Measurements from ENCODE around the gene ATP6V1G1. TPM values are rescaled to one million over a fixed set of nuclear protein-coding genes. Genes with fewer than 3 reads are reported as not detected.

The ATP6V1G1 gene
- total RNA-seq, 1 experiment from 2014 or later: 119 TPM

- Histone ChIP-seq H3K27ac (ENCODE audit: insufficient read length, low read depth, low read length) (no peak overlapping the region), H3K27me3 (ENCODE audit: insufficient read depth, low read length) (no peaks in the 10 kb centered on the region), H3K23ac (ENCODE audit: insufficient read length, low read depth, low read length) (no peak overlapping the region), H2BK5ac (ENCODE audit: insufficient read length, low read length) (no peak overlapping the region), H3K79me1 (ENCODE audit: insufficient read depth, low read depth, low read length, poor library complexity, severe bottlenecking) (no peaks in the 10 kb centered on the region), H3K23me2 (ENCODE audit: insufficient read length, low read depth, low read length, poor library complexity, severe bottlenecking) (no peaks in the 10 kb centered on the region), H3K56ac (ENCODE audit: insufficient read length, low read depth, low read length) (no peak overlapping the region), H2BK20ac (ENCODE audit: low read depth, low read length, poor library complexity, severe bottlenecking) (no peak overlapping the region), H3K9me3 (ENCODE audit: control insufficient read depth, low read depth, low read length) (no peaks in the 10 kb centered on the region), H4K20me1 (ENCODE audit: control insufficient read depth, insufficient read depth, insufficient read length) (no peaks in the 10 kb centered on the region), H4K8ac (replicated peaks; ENCODE audit: insufficient read length, low read depth, low read length) (no peak overlapping the region), H3K4ac (ENCODE audit: low read depth, low read length) (no peak overlapping the region), H3K79me2 (ENCODE audit: insufficient read depth, low read length) (no peaks in the 10 kb centered on the region), H3K4me2 (ENCODE audit: insufficient read depth, insufficient read length, low read length) (no peak overlapping the region), H2BK15ac (ENCODE audit: low read depth, low read length) (no peak overlapping the region), H3K14ac (ENCODE audit: insufficient read depth, low read length) (no peak overlapping the region), H2BK12ac (ENCODE audit: insufficient read length, low read depth, low read length) (no peak overlapping the region), H2BK120ac (ENCODE audit: low read depth, low read length, poor library complexity, severe bottlenecking) (no peak overlapping the region), H3K9ac (ENCODE audit: extremely low read depth, insufficient read length, low read length) (no peak overlapping the region), H2AFZ (ENCODE audit: low read length) (no peak overlapping the region), H3K18ac (ENCODE audit: insufficient read length, low read depth, low read length) (no peak overlapping the region), H4K5ac (ENCODE audit: insufficient read length, low read depth, low read length) (no peak overlapping the region), H2AK5ac (ENCODE audit: insufficient read length, low read length) (no peak overlapping the region), H4K91ac (ENCODE audit: insufficient read length, low read depth, low read length) (no peak overlapping the region), H3T11ph (ENCODE audit: low read length) (no peak overlapping the region), H3K4me1 (ENCODE audit: insufficient read depth, low read length) (no peaks in the 10 kb centered on the region)
- no peak for DNase-seq
- Mint-ChIP-seq H3K9me3 (no peaks in the 10 kb centered on the region), H3K4me3 (no peak overlapping the region), H3K27ac (no peak overlapping the region), H3K4me1 (no peaks in the 10 kb centered on the region), H3K36me3 (ENCODE audit: insufficient read depth in 1 of 3, low read depth in 3 of 3) (peaks cover 10 to 29% (median 14%) of the 10 kb centered on the region in 3 experiments; a peak in 5 of 7 replicates), H3K27me3 (ENCODE audit: low read depth) (no peaks in the 10 kb centered on the region)
- TF ChIP-seq, protein P1, sequence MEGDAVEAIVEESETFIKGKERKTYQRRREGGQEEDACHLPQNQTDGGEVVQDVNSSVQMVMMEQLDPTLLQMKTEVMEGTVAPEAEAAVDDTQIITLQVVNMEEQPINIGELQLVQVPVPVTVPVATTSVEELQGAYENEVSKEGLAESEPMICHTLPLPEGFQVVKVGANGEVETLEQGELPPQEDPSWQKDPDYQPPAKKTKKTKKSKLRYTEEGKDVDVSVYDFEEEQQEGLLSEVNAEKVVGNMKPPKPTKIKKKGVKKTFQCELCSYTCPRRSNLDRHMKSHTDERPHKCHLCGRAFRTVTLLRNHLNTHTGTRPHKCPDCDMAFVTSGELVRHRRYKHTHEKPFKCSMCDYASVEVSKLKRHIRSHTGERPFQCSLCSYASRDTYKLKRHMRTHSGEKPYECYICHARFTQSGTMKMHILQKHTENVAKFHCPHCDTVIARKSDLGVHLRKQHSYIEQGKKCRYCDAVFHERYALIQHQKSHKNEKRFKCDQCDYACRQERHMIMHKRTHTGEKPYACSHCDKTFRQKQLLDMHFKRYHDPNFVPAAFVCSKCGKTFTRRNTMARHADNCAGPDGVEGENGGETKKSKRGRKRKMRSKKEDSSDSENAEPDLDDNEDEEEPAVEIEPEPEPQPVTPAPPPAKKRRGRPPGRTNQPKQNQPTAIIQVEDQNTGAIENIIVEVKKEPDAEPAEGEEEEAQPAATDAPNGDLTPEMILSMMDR (conservative IDR thresholded peaks at IDR 0.05): no peak
- no CpG with 5 or more reads among the region's 2 CpGs for WGBS (ENCODE audit: extremely low coverage, insufficient read length, low lambda C conversion rate)
These were observed 37.1 kb downstream of the ATP6V1G1 start for GRCh38 chr9:114624677-114625076.
